ENCODE measurements around the gene CST6. TPM values are rescaled to one million over a fixed set of nuclear protein-coding genes. Genes with fewer than 3 reads are reported as not detected.

CST6 gene
- polyA plus RNA-seq, 3 donors = 0.41 TPM; not detected in 2

DNA sequence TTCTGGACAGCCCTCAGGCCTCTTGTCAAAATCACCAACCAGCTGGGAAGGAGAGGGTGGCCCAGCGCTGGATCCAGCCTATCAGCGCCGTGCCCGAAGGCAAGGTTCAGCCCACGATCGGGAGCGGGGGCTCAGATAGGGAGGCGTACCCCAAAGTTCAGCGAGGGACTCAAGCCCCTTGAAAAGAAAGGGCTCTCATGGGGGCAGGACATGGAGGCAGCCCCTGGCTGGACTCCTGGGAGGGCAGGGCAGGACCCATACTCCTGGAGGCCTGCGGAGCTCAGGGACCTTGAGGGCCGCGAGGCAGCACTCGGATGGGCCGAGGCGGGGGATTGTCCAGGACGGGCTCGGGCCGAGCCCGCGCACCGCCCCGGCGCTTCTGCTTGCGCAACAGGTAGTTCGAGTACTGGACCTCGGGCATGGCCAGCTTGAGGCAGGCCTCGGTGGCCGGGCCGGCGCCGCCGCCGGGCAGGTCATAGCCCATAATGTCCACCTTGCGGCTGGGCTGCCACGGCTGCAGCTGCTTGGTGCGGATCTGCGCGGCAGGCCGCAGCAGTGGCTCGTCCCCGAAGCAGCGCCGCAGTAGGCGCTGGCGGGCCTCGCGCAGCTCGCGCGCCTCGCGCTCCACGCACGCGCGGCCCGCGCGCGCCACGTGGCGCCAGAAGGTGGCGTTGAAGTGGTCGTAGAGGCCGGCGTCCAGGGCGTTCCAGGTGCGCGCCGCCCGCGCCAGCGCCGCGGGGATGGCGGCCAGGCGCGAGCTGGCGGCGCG, 30.6 kb downstream of the CST6 start:
- no peak overlapping the region for H3K4me3 Mint-ChIP-seq
- peaks cover 9% of the 10 kb centered on the region for H3K4me1 Mint-ChIP-seq
- H4K20me1 ChIP-seq (ENCODE audit: insufficient read depth, low read length) = no peaks in the 10 kb centered on the region
- H3K4me2 ChIP-seq (replicated peaks; ENCODE audit: extremely low read depth, low read length, poor library complexity, severe bottlenecking) = no peak overlapping the region
- H3K4me3 ChIP-seq (replicated peaks in 1 of 3; ENCODE audit: low read depth in 2 of 3, low read length in 3 of 3) = no peak overlapping the region
- H3K27ac ChIP-seq (ENCODE audit: low read depth in 1 of 2, low read length in 2 of 2) = no peak overlapping the region
- H3K9ac ChIP-seq (ENCODE audit: insufficient read depth, low read length, poor library complexity, severe bottlenecking) = no peak overlapping the region
- no peak overlapping the region for H3K27ac Mint-ChIP-seq
- TF ChIP-seq, protein P1, sequence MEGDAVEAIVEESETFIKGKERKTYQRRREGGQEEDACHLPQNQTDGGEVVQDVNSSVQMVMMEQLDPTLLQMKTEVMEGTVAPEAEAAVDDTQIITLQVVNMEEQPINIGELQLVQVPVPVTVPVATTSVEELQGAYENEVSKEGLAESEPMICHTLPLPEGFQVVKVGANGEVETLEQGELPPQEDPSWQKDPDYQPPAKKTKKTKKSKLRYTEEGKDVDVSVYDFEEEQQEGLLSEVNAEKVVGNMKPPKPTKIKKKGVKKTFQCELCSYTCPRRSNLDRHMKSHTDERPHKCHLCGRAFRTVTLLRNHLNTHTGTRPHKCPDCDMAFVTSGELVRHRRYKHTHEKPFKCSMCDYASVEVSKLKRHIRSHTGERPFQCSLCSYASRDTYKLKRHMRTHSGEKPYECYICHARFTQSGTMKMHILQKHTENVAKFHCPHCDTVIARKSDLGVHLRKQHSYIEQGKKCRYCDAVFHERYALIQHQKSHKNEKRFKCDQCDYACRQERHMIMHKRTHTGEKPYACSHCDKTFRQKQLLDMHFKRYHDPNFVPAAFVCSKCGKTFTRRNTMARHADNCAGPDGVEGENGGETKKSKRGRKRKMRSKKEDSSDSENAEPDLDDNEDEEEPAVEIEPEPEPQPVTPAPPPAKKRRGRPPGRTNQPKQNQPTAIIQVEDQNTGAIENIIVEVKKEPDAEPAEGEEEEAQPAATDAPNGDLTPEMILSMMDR (IDR thresholded peaks at IDR 0.05) = no peak
- no peaks in the 10 kb centered on the region for H3K9me3 ChIP-seq (replicated peaks in 1 of 2; ENCODE audit: control insufficient read depth in 1 of 2, insufficient read depth in 1 of 2, low read length in 2 of 2)
- peaks cover 0 to 4% (median 0%) of the 10 kb centered on the region in 7 donors for H3K9me3 Mint-ChIP-seq
- H3K27me3 Mint-ChIP-seq (ENCODE audit: low read depth in 3 of 3) = peaks cover 3 to 15% (median 11%) of the 10 kb centered on the region in 3 donors
- 96% methylated on average over 72 of the region's 81 CpGs for WGBS (ENCODE audit: insufficient coverage)
- no peaks in the 10 kb centered on the region for H3K36me3 ChIP-seq (replicated peaks in 1 of 2; ENCODE audit: control insufficient read depth in 1 of 2, insufficient read depth in 2 of 2, low read length in 2 of 2)
- H3K4me1 ChIP-seq (ENCODE audit: control insufficient read depth in 1 of 2, insufficient read depth in 2 of 2, low read length in 2 of 2) = no peaks in the 10 kb centered on the region
- intact Hi-C loops (cut with micrococcal nuclease) = no loop called here
- no peak for DNase-seq
- H3K36me3 Mint-ChIP-seq = no peaks in the 10 kb centered on the region
- H3K79me2 ChIP-seq (ENCODE audit: insufficient read depth, low read length) = no peaks in the 10 kb centered on the region
- no peaks in the 10 kb centered on the region for H3K27me3 ChIP-seq (ENCODE audit: control insufficient read depth in 2 of 2, insufficient read depth in 2 of 2, low read length in 2 of 2)
- H2AFZ ChIP-seq (ENCODE audit: insufficient read depth, low read depth, low read length, poor library complexity, severe bottlenecking) = no peak overlapping the region

DNA sequence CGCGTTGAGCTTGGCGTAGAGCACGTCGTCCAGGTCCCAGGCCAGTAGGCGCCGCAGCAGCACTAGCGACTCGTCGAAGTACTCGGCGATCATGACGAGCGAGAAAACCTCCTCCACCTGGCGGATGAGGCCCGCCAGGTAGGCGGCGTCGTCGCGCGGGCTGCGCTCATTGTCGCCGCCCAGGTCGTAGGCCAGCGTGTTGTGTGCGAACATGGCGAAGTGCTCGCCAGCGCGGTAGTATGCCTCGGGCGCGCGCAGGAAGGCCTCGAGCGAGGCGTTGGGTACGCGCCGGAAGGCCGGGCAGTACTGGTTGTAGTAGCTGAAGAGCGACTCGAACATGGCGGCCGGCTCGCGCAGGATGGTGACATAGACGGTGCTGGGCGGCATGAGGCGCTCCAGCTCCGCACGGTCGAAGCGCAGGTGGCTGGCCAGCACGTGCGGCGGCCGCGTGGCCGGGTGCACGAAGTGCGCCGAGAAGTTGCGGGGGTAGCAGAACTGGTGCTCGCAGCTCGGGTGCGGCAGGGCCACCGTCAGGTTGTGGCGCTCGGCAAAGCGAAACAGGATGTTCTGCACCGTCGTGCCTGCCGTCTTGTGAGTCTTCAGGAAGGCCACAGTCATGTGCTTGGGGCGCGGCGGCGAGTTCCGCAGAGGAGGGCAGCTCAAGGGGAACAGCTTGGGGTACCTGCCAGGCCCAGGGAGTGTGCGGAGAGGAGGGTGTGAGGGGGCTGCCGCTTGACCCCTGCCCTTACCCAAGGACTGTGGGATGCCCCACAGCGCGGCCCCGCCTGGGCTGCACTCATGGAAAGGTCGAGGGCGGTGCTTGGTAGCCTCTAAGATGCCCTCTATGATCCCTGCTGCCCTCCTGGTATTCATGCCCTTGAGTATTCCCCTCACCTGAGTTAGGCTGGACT, 31.4 kb downstream of the CST6 start:
- WGBS (ENCODE audit: insufficient coverage) = 94% methylated on average over 83 of the region's 88 CpGs
- Mint-ChIP-seq H3K27ac (no peak overlapping the region), H3K9me3 (peaks cover 0 to 4% (median 0%) of the 10 kb centered on the region in 7 donors)

More for the DNA sequence above, 31.4 kb downstream of the CST6 start:
- Histone ChIP-seq H3K27me3 (ENCODE audit: control insufficient read depth in 2 of 2, insufficient read depth in 2 of 2, low read length in 2 of 2) (peaks cover 0 to 6% of the 10 kb centered on the region in 2 donors), H3K9ac (ENCODE audit: insufficient read depth, low read length, poor library complexity, severe bottlenecking) (no peak overlapping the region), H3K9me3 (replicated peaks in 1 of 2; ENCODE audit: control insufficient read depth in 1 of 2, insufficient read depth in 1 of 2, low read length in 2 of 2) (no peaks in the 10 kb centered on the region), H2AFZ (ENCODE audit: insufficient read depth, low read depth, low read length, poor library complexity, severe bottlenecking) (no peak overlapping the region), H4K20me1 (ENCODE audit: insufficient read depth, low read length) (no peaks in the 10 kb centered on the region), H3K79me2 (ENCODE audit: insufficient read depth, low read length) (no peaks in the 10 kb centered on the region), H3K4me3 (replicated peaks in 1 of 3; ENCODE audit: low read depth in 2 of 3, low read length in 3 of 3) (no peak overlapping the region), H3K4me1 (ENCODE audit: control insufficient read depth in 1 of 2, insufficient read depth in 2 of 2, low read length in 2 of 2) (no peaks in the 10 kb centered on the region), H3K4me2 (replicated peaks; ENCODE audit: extremely low read depth, low read length, poor library complexity, severe bottlenecking) (no peak overlapping the region), H3K27ac (ENCODE audit: low read depth in 1 of 2, low read length in 2 of 2) (no peak overlapping the region), H3K36me3 (replicated peaks in 1 of 2; ENCODE audit: control insufficient read depth in 1 of 2, insufficient read depth in 2 of 2, low read length in 2 of 2) (no peaks in the 10 kb centered on the region)
- Mint-ChIP-seq H3K4me3 (no peak overlapping the region), H3K36me3 (peaks cover 0 to 4% of the 10 kb centered on the region in 2 donors), H3K4me1 (peaks cover 9% of the 10 kb centered on the region), H3K27me3 (ENCODE audit: low read depth in 3 of 3) (peaks cover 7 to 21% (median 16%) of the 10 kb centered on the region in 3 donors)
- DNase-seq = no peak
- TF ChIP-seq, protein P1 (IDR thresholded peaks at IDR 0.05) = no peak
- intact Hi-C loops (cut with micrococcal nuclease) = no loop called here
